Measurements from ENCODE around the gene DAD1. TPM values are rescaled to one million over a fixed set of nuclear protein-coding genes. Genes with fewer than 3 reads are reported as not detected.
"Not testable (repeated sequence)": the region's sequence is repeated elsewhere in the genome, so short reads cannot be mapped to it uniquely, and the experiment has no call there.

The DAD1 gene
- 100 to 1,000 TPM; 194 to 196 TPM for total RNA-seq

DNA sequence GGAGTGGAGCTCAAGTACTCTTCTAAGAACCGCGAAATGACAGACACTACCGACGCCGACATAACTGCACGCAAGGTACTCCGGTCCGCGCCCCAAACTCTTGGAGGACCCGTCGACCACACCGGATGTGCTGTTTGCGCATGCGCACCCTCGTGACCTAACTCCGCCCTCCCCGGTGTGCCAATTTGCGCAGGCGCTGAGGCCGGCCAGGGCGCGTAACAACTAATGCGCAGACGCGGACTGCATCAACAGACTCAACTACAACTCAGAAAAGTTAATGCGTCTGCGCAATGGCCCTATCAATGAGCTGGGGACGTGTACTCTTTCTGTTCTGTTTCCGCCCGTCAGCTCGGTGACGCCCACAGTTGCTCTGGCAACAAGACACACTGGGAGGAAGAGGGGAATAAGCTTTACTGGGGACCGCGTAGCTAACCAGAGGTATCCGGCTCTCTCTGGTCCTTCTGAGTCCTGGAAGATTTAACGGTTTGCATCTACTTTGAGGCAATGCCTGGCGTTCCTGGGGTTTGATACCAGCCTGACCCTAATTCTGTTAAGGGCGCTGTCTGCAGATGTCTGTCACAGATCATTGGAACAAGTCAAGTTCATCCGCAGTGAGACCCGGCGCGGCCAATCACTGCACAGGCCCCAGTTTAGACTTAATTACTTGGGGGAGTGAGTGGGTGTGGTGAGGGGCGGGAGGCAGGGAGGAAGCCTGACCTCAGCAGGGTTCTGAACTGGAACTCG, at the start of gene DAD1:
DAD1 (minus strand) TSS at position 129 of the 744 bp plus-strand sequence; CDS start at position 62, 67 bp downstream.
- H3K36me3 Mint-ChIP-seq (ENCODE audit: low read depth), result peaks cover 34% of the 10 kb centered on the region
- H3K27me3 Mint-ChIP-seq, result peaks cover 1% of the 10 kb centered on the region
- peaks cover 57% of the 10 kb centered on the region for H3K4me1 Mint-ChIP-seq (ENCODE audit: low read depth)
- peak; percentile 99 for DNase-seq
- POLR2A ChIA-PET, result interaction anchor here (0.7 to 3.9 kb wide), 29 partner anchors 8 to 667 kb away, joined by 3 to 31 read pairs (median 4); partner anchors contain the start of genes ABHD4, OXA1L and SLC7A7
- intact Hi-C loops (cut with micrococcal nuclease), result loop anchor here (10.0 kb wide), 1 partner anchor 126 kb away; no protein-coding TSS in a partner anchor
- H3K27ac Mint-ChIP-seq, result peak within 1 kb of the TSS; percentile 98
- no peaks in the 10 kb centered on the region for H3K9me3 Mint-ChIP-seq
- CTCF ChIA-PET, result interaction anchor here (0.6 to 12.8 kb wide), 23 partner anchors 9 to 885 kb away, joined by 3 to 163 read pairs (median 4); partner anchors contain the start of genes ABHD4, MRPL52, OR6J1 and OXA1L
- peak within 1 kb of the TSS; percentile 83 for H3K4me3 Mint-ChIP-seq
- TF ChIP-seq, protein P1, sequence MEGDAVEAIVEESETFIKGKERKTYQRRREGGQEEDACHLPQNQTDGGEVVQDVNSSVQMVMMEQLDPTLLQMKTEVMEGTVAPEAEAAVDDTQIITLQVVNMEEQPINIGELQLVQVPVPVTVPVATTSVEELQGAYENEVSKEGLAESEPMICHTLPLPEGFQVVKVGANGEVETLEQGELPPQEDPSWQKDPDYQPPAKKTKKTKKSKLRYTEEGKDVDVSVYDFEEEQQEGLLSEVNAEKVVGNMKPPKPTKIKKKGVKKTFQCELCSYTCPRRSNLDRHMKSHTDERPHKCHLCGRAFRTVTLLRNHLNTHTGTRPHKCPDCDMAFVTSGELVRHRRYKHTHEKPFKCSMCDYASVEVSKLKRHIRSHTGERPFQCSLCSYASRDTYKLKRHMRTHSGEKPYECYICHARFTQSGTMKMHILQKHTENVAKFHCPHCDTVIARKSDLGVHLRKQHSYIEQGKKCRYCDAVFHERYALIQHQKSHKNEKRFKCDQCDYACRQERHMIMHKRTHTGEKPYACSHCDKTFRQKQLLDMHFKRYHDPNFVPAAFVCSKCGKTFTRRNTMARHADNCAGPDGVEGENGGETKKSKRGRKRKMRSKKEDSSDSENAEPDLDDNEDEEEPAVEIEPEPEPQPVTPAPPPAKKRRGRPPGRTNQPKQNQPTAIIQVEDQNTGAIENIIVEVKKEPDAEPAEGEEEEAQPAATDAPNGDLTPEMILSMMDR (IDR thresholded peaks at IDR 0.05), result peak; percentile 39
- ATAC-seq, result peak; percentile 91

DNA sequence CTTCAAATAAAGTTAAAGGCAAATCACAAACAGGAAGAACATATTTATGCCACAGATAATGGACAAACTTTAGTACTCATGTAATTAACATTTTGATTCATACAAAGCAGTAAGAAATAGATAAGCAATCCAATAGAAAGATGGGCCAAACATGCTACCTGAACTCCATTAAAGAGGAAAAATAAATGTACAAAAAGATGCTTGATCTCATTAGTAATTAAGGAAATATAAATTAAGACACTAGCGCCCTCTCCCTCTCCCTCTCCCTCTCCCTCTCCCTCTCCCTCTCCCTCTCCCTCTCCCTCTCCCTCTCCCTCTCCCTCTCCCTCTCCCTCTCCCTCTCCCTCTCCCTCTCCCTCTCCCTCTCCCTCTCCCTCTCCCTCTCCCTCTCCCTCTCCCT, 47.0 kb upstream of the DAD1 start:
- ATAC-seq; H3K4me3 Mint-ChIP-seq; H3K9me3 Mint-ChIP-seq; POLR2A ChIA-PET; DNase-seq; H3K27ac Mint-ChIP-seq; H3K4me1 Mint-ChIP-seq (ENCODE audit: low read depth); H3K27me3 Mint-ChIP-seq; intact Hi-C loops (cut with micrococcal nuclease); H3K36me3 Mint-ChIP-seq (ENCODE audit: low read depth): not testable (repeated sequence)
- CTCF ChIA-PET, result interaction anchor here (0.7 to 0.9 kb wide), 2 partner anchors 66 to 79 kb away, joined by 3 read pairs; no protein-coding TSS in a partner anchor

DNA sequence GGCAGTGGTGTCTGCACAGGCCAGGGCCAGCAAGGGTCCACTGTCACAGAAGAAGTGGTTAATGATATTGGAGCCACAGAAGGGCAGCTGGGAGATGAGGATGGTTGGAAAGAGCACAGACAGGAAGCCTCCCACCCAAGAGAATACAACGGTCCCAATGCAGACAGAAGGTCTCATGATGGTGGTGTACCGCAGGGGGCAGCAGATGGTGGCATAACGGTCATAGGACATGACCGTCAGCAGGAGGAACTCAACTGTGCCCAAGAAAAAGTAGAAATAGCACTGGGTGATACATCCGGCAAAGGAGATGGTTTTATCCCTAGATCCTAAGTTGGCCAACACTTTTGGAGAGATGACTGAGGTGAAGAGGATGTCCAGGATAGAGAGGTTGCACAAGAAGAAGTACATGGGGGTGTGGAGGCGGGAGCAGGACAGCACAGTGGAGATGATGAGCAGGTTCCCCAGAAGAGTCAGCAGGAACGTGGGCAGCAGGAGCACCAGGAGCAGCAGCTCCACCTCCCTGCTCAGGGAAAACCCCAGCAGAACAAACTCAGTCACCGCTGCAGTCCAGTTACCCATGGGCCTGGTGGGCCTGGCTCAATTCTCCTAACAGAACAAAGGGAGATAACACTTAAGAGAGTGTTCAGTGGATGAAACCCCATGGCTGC, 45.3 kb upstream of the DAD1 start:
- Mint-ChIP-seq H3K9me3 (peaks cover 15% of the 10 kb centered on the region), H3K27ac (no peak overlapping the region), H3K4me3 (no peak overlapping the region), H3K27me3 (peaks cover 3% of the 10 kb centered on the region), H3K4me1 (ENCODE audit: low read depth) (no peaks in the 10 kb centered on the region), H3K36me3 (ENCODE audit: low read depth) (no peaks in the 10 kb centered on the region)
- no peak for ATAC-seq
- intact Hi-C loops (cut with micrococcal nuclease), result no loop called here
- TF ChIP-seq, protein P1 (IDR thresholded peaks at IDR 0.05), result no peak
- no peak for DNase-seq
- ChIA-PET POLR2A (interaction anchor here (0.7 kb wide), 1 partner anchor 121 kb away, joined by 3 read pairs; no protein-coding TSS in a partner anchor), CTCF (interaction anchor here (1.5 kb wide), 1 partner anchor 64 kb away, joined by 6 read pairs; no protein-coding TSS in a partner anchor)

DNA sequence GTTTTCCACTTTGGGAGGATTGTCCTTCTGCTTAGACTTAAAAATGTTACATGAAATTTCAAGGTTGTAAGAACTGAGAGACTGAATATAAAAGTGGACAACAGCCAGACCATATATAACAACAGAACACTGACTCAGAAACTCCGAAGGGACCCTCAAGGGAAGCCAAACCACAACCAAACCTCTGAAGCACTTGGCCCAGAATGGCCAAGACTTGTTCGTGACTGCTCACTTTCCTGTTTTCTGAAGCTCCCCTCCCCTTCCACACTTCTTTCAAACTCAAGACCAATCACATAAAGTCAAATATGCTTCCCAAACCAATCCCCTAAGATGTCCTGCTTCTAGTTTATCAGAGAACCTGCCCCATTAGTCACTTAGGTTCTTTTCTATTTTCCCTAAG, 41.5 kb upstream of the DAD1 start:
- no peak for DNase-seq
- TF ChIP-seq, protein P1 (IDR thresholded peaks at IDR 0.05), result no peak
- intact Hi-C loops (cut with micrococcal nuclease), result no loop called here
- no peak overlapping the region for H3K27ac Mint-ChIP-seq
- H3K4me1 Mint-ChIP-seq (ENCODE audit: low read depth), result no peaks in the 10 kb centered on the region
- H3K36me3 Mint-ChIP-seq (ENCODE audit: low read depth), result no peaks in the 10 kb centered on the region
- no peak overlapping the region for H3K4me3 Mint-ChIP-seq
- CTCF ChIA-PET, result interaction anchor here (0.6 to 1.7 kb wide), 2 partner anchors 60 to 63 kb away, joined by 3 to 6 read pairs; no protein-coding TSS in a partner anchor
- POLR2A ChIA-PET, result no interaction called here
- peaks cover 14% of the 10 kb centered on the region for H3K9me3 Mint-ChIP-seq
- H3K27me3 Mint-ChIP-seq, result peaks cover 3% of the 10 kb centered on the region
- ATAC-seq, result no peak

DNA sequence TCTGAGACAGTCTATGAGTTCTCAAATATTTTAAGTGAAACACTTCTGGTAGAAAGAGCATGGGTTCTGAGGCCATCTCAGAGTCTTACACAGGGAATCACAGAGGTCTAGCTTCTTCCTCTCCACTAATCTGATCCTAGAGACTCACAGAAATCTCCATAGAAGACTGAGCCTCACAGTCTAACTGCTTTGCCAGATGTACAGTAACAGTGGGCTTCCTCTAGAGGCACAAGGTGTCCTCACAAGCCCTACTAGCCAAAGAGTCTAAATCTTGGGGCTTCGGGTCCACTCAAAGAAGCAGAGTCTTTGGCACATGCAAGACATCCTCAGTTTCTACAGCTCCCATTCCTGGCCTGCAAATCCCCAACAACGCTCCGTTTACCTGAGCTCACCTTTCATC, 41.0 kb upstream of the DAD1 start:
- ATAC-seq (no peak), DNase-seq (no peak)
- Mint-ChIP-seq H3K4me3 (no peak overlapping the region), H3K27me3 (peaks cover 3% of the 10 kb centered on the region), H3K4me1 (ENCODE audit: low read depth) (no peaks in the 10 kb centered on the region), H3K36me3 (ENCODE audit: low read depth) (no peaks in the 10 kb centered on the region), H3K9me3 (peaks cover 14% of the 10 kb centered on the region), H3K27ac (no peak overlapping the region)
- TF ChIP-seq, protein P1 (IDR thresholded peaks at IDR 0.05), result no peak
- POLR2A ChIA-PET, result no interaction called here
- intact Hi-C loops (cut with micrococcal nuclease), result no loop called here
- CTCF ChIA-PET, result interaction anchor here (0.6 to 1.7 kb wide), 2 partner anchors 60 to 64 kb away, joined by 3 to 6 read pairs; no protein-coding TSS in a partner anchor
